ENCODE results near the gene ABHD17A. TPM values are rescaled to one million over a fixed set of nuclear protein-coding genes. Genes with fewer than 3 reads are reported as not detected.

ABHD17A gene
- total and polyA plus RNA-seq, 2 experiments from 2014 or later: 145 to 198 TPM

DNA sequence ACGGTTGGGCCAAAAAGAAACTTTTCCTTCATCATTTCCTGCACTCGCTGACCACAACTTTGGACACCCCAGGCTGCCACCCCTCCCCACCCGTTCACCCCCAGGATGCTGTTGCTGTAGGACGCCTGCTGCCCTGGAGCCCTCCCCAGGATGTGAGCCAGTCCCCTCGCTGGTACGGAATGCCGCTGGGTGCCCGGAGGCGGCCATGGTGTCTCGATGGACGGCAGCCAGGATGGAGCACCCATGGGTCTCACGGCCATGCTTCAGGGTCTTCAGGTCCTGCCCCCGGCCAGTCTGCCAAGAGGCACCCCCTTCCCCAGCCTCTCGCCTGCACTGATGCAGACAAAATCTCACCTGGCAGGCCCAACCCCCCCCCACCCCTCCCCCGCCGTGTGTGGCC, 40.2 kb upstream of the ABHD17A start:
- H3K9me3 ChIP-seq (ENCODE audit: low read depth): no peaks in the 10 kb centered on the region
- TF ChIP-seq, protein P1, sequence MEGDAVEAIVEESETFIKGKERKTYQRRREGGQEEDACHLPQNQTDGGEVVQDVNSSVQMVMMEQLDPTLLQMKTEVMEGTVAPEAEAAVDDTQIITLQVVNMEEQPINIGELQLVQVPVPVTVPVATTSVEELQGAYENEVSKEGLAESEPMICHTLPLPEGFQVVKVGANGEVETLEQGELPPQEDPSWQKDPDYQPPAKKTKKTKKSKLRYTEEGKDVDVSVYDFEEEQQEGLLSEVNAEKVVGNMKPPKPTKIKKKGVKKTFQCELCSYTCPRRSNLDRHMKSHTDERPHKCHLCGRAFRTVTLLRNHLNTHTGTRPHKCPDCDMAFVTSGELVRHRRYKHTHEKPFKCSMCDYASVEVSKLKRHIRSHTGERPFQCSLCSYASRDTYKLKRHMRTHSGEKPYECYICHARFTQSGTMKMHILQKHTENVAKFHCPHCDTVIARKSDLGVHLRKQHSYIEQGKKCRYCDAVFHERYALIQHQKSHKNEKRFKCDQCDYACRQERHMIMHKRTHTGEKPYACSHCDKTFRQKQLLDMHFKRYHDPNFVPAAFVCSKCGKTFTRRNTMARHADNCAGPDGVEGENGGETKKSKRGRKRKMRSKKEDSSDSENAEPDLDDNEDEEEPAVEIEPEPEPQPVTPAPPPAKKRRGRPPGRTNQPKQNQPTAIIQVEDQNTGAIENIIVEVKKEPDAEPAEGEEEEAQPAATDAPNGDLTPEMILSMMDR (IDR thresholded peaks at IDR 0.05; ENCODE audit: low read depth, low read length): no peak
- H3K36me3 ChIP-seq: peaks cover 5% of the 10 kb centered on the region
- no peaks in the 10 kb centered on the region for H3K27me3 ChIP-seq
- H3K27ac ChIP-seq: no peak overlapping the region
- DNase-seq (ENCODE audit: low read depth in 1 of 2, low spot score in 1 of 2): no peak
- H3K4me3 ChIP-seq: no peak overlapping the region
- peaks cover 3% of the 10 kb centered on the region for H3K4me1 ChIP-seq (ENCODE audit: low read depth)

DNA sequence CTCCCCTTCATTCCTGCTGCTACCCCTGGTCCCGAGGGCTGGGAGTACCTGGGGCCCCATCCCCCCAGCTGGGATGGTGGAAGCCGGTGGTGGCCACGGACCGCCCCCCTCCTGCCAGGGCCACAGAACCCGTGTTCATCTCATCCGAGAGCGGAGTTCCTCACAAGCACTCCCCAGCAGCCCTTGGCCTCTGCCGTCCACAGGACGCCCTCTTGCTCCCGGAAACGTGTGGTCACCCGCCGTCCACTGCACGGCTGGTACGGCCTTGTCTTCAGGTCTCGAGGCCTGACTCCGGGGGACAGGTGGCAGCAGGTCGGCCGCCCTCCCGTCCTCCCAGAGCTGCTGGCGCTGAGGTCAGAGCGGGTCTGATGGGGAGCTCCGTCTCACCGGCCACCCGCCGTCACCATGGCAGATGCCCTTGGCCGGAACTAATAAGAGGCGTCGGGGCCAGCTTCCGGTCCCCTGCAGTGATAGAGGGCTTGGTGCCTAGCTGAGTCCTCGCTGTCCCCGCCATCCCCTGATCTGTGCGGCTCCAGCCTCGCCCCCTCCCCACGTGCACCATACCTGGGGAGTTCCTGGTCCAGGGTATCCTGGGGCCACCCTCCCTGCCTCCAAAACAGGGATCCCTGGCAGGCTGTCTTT, 39.1 kb upstream of the ABHD17A start:
- Histone ChIP-seq H3K27ac (no peak overlapping the region), H3K27me3 (no peaks in the 10 kb centered on the region), H3K9me3 (ENCODE audit: low read depth) (no peaks in the 10 kb centered on the region), H3K36me3 (peaks cover 5% of the 10 kb centered on the region), H3K4me1 (ENCODE audit: low read depth) (no peaks in the 10 kb centered on the region), H3K4me3 (no peak overlapping the region)
- no peak for DNase-seq (ENCODE audit: low read depth in 1 of 2, low spot score in 1 of 2)
- TF ChIP-seq, protein P1 (IDR thresholded peaks at IDR 0.05; ENCODE audit: low read depth, low read length): no peak

DNA sequence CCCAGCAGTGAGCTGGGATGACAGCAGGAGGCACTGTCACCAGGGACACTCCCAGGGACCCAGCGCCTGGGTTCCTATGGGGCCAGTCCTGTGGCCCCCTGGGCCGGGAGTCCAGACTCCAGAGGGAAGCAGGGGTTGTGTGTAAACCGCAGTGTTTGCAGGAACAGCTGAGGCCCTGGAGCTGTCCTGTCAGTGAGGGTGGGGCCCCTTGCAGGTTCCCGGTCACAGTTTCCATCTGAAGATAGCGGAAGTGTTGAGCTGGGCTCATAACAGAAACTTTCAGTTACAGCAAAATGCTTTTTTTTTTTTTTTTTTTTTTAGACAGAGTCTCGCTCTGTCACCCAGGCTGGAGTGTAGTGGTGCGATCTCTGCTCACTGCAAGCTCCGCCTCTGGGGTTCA, 38.0 kb upstream of the ABHD17A start:
- H3K9me3 ChIP-seq (ENCODE audit: low read depth): no peaks in the 10 kb centered on the region
- TF ChIP-seq, protein P1 (IDR thresholded peaks at IDR 0.05; ENCODE audit: low read depth, low read length): no peak
- no peak for DNase-seq (ENCODE audit: low read depth in 1 of 2, low spot score in 1 of 2)
- no peaks in the 10 kb centered on the region for H3K4me1 ChIP-seq (ENCODE audit: low read depth)
- no peak overlapping the region for H3K27ac ChIP-seq
- H3K27me3 ChIP-seq: no peaks in the 10 kb centered on the region
- H3K36me3 ChIP-seq: peaks cover 5% of the 10 kb centered on the region
- no peak overlapping the region for H3K4me3 ChIP-seq

- H3K36me3 ChIP-seq: peaks cover 5% of the 10 kb centered on the region
- H3K27me3 ChIP-seq: no peaks in the 10 kb centered on the region
- H3K4me3 ChIP-seq: no peak overlapping the region
- DNase-seq (ENCODE audit: low read depth in 1 of 2, low spot score in 1 of 2): no peak
- no peak overlapping the region for H3K27ac ChIP-seq
- no peaks in the 10 kb centered on the region for H3K9me3 ChIP-seq (ENCODE audit: low read depth)
- TF ChIP-seq, protein P1 (IDR thresholded peaks at IDR 0.05; ENCODE audit: low read depth, low read length): no peak
- no peaks in the 10 kb centered on the region for H3K4me1 ChIP-seq (ENCODE audit: low read depth)
Measured at GRCh38 chr19:1922803-1923202, 37.5 kb upstream of the ABHD17A start.

DNA sequence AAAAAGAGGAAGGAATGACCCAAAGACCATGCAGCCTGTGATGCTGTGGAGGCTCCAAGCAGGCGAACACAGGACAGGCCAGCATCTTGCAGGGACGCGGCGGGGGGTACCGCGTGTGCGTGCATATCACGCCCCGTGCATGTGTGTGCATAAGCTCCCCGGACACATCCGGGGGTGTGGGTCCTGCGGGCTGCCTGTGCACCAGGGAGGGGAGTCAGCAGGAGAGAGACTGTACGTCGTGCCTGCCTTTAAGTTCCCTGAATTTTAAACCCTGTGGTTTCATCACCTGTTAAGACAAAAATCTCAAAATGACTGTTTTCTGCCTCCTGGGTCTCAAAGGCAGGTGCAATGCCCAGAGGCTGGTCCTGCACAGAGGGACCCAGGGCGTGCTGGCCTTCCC, 36.5 kb upstream of the ABHD17A start:
- no peak overlapping the region for H3K4me3 ChIP-seq
- no peaks in the 10 kb centered on the region for H3K9me3 ChIP-seq (ENCODE audit: low read depth)
- DNase-seq (ENCODE audit: low read depth in 1 of 2, low spot score in 1 of 2): no peak
- no peak overlapping the region for H3K27ac ChIP-seq
- H3K4me1 ChIP-seq (ENCODE audit: low read depth): no peaks in the 10 kb centered on the region
- TF ChIP-seq, protein P1 (IDR thresholded peaks at IDR 0.05; ENCODE audit: low read depth, low read length): no peak
- peaks cover 5% of the 10 kb centered on the region for H3K36me3 ChIP-seq
- no peaks in the 10 kb centered on the region for H3K27me3 ChIP-seq

All from cardiac muscle cell (in vitro differentiated cells and primary cell).